T-helper 2 cell treated with Interferon-gamma antibody and Interleukin-4, amounts not matched to agents 5 μg/mL and 100 μg/mL, for 36 hours (primary cell): Measurements from ENCODE around the gene RNF175.

Experiments used
- DNase-seq: peaks from one replicate; pipeline ENCODE4 v3.0.0; 2021; ENCODE audit warnings: low spot score
- H3K27ac Mint-ChIP-seq: one replicate; pipeline ENCODE4 v1.8.0; 2021; ENCODE audit warnings: mild to moderate bottlenecking, mixed read lengths
- H3K27me3 Mint-ChIP-seq: one replicate; pipeline ENCODE4 v1.8.0; 2021; ENCODE audit warnings: low read depth, mixed read lengths
- H3K36me3 Mint-ChIP-seq: one replicate; pipeline ENCODE4 v1.8.0; 2021; ENCODE audit warnings: low read depth, mixed read lengths
- H3K4me1 Mint-ChIP-seq: one replicate; pipeline ENCODE4 v1.8.0; 2021; ENCODE audit warnings: low read depth, mixed read lengths
- H3K4me3 Mint-ChIP-seq: one replicate; pipeline ENCODE4 v1.8.0; 2022; ENCODE audit warnings: mild to moderate bottlenecking, moderate library complexity, mixed read lengths
- H3K9me3 Mint-ChIP-seq: one replicate; pipeline ENCODE4 v1.8.0; 2021; ENCODE audit warnings: mixed read lengths

RNF175 gene

GRCh38 chr4:153661908-153662307 lies 97.9 kb downstream of the RNF175 start:
- Mint-ChIP-seq H3K36me3 (peaks cover 4% of the 10 kb centered on the region), H3K4me1 (no peaks in the 10 kb centered on the region), H3K27me3 (peaks cover 19% of the 10 kb centered on the region), H3K4me3 (no peak overlapping the region), H3K27ac (no peak overlapping the region), H3K9me3 (peaks cover 11% of the 10 kb centered on the region)
- no peak for DNase-seq

GRCh38 chr4:153661215-153661822 lies 98.5 kb downstream of the RNF175 start:
- Mint-ChIP-seq H3K36me3 (peaks cover 4% of the 10 kb centered on the region), H3K27me3 (peaks cover 18% of the 10 kb centered on the region), H3K9me3 (peaks cover 11% of the 10 kb centered on the region), H3K27ac (no peak overlapping the region), H3K4me1 (no peaks in the 10 kb centered on the region), H3K4me3 (no peak overlapping the region)
- DNase-seq = no peak
